MM.1S (cell line): ENCODE data around the gene KRTAP5-5.

ENCODE experiments used
- DNase-seq: peaks from one replicate; pipeline ENCODE4 v3.0.0-alpha.2; 2015
- H2AFZ ChIP-seq: fragments of 300-600 bp; sonication (generic); 2 replicates; pipeline ENCODE4 v1.6.0; 2016; ENCODE audit warnings: antibody characterized with exemption, low read length
- H3F3A ChIP-seq: fragments of 300-600 bp; sonication (generic); 2 replicates; pipeline ENCODE4 v1.6.1; 2016; ENCODE audit warnings: mild to moderate bottlenecking, antibody characterized with exemption, low read length, moderate library complexity, mixed read lengths; ENCODE audit not compliant: insufficient read depth
- H3K27ac ChIP-seq: fragments of 300-600 bp; sonication (generic); 2 replicates; pipeline ENCODE4 v1.5.1; 2016; ENCODE audit warnings: mild to moderate bottlenecking, low read length
- H3K27me3 ChIP-seq: fragments of 300-600 bp; sonication (generic); replicated peaks from 2 replicates; pipeline ENCODE4 v1.6.0; 2016; ENCODE audit warnings: low read length; ENCODE audit not compliant: insufficient read depth
- H3K36me3 ChIP-seq: fragments of 300-600 bp; sonication (generic); replicated peaks from 2 replicates; pipeline ENCODE4 v1.6.1; 2016; ENCODE audit warnings: mild to moderate bottlenecking, low read length, mixed read lengths; ENCODE audit not compliant: insufficient read depth
- H3K4me1 ChIP-seq: fragments of 300-600 bp; sonication (generic); 2 replicates; pipeline ENCODE4 v1.6.1; 2016; ENCODE audit warnings: low read length, mixed read lengths
- H3K4me2 ChIP-seq: fragments of 300-600 bp; sonication (generic); 2 replicates; pipeline ENCODE4 v1.6.0; 2016; ENCODE audit warnings: low read depth, low read length
- H3K4me3 ChIP-seq: fragments of 300-600 bp; sonication (generic); 2 replicates; pipeline ENCODE4 v1.5.1; 2016; ENCODE audit warnings: low read length, mixed read lengths
- H3K79me2 ChIP-seq: fragments of 300-600 bp; sonication (generic); 2 replicates; pipeline ENCODE4 v1.6.1; 2016; ENCODE audit warnings: mixed run types, low read length, mixed read lengths
- H3K9ac ChIP-seq: fragments of 300-600 bp; sonication (generic); 2 replicates; pipeline ENCODE4 v1.6.1; 2016; ENCODE audit warnings: low read length, mixed read lengths
- H3K9me2 ChIP-seq: fragments of 300-600 bp; sonication (generic); replicated peaks from 2 replicates; pipeline ENCODE4 v1.6.1; 2016; ENCODE audit warnings: mild to moderate bottlenecking, low read length, mixed read lengths; ENCODE audit not compliant: insufficient read depth
- H3K9me3 ChIP-seq: fragments of 300-600 bp; sonication (generic); replicated peaks from 2 replicates; pipeline ENCODE4 v1.6.1; 2016; ENCODE audit warnings: mild to moderate bottlenecking, low read length, mixed read lengths; ENCODE audit not compliant: insufficient read depth
- H4K20me1 ChIP-seq: fragments of 300-600 bp; sonication (generic); 2 replicates; pipeline ENCODE4 v1.6.1; 2016; ENCODE audit warnings: mild to moderate bottlenecking, low read length, moderate library complexity, mixed read lengths; ENCODE audit not compliant: insufficient read depth
- EZH2 ChIP-seq: fragments of 300-600 bp; sonication (generic); optimal IDR thresholded peaks from 2 replicates; pipeline ENCODE3; 2017; ENCODE audit warnings: low read depth, mild to moderate bottlenecking, antibody characterized with exemption, low read length, mixed read lengths
- EZH2phosphoT487 ChIP-seq: fragments of 300-600 bp; sonication (generic); IDR thresholded peaks from 2 replicates; pipeline ENCODE4 v1.6.1; 2018; ENCODE audit warnings: antibody characterized with exemption, low read length
- TF ChIP-seq, protein P1 (sequence below): fragments of 300-600 bp; sonication (generic); IDR thresholded peaks from 2 replicates; pipeline ENCODE4 v1.5.1; 2016; ENCODE audit warnings: antibody characterized with exemption, low read length, mixed read lengths

KRTAP5-5 gene

DNA sequence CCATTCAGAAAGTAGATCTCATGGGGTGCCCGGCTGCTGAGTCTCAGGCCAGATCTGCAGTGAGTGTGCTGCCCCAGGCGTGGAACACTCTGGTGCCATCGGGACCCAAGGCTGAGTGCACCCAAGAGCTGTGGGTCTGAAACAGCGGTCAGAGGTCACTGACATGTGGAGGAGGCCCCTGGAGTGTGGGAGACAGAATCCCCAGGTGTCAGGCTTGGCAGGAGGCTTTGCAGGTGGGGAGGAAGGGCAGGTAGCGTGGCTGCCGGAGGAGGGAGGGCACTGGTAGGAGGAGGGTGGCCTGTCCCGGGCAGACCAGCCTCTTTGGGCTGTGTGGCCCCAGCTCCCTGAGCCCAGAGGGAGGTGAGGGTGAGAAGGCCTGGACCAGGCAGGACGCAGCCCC is 35.7 kb downstream of the KRTAP5-5 start:
- Histone ChIP-seq H3K9me3 (no peaks in the 10 kb centered on the region), H2AFZ (no peak overlapping the region), H4K20me1 (no peaks in the 10 kb centered on the region), H3K9me2 (no peaks in the 10 kb centered on the region), H3K4me2 (no peak overlapping the region), H3K4me1 (no peaks in the 10 kb centered on the region), H3K9ac (no peak overlapping the region), H3K36me3 (no peaks in the 10 kb centered on the region), H3K4me3 (no peak overlapping the region), H3K79me2 (no peaks in the 10 kb centered on the region), H3K27me3 (peaks cover 51% of the 10 kb centered on the region), H3K27ac (no peak overlapping the region), H3F3A (no peaks in the 10 kb centered on the region)
- no peak for DNase-seq
- no peak for TF ChIP-seq EZH2
- TF ChIP-seq, protein P1, sequence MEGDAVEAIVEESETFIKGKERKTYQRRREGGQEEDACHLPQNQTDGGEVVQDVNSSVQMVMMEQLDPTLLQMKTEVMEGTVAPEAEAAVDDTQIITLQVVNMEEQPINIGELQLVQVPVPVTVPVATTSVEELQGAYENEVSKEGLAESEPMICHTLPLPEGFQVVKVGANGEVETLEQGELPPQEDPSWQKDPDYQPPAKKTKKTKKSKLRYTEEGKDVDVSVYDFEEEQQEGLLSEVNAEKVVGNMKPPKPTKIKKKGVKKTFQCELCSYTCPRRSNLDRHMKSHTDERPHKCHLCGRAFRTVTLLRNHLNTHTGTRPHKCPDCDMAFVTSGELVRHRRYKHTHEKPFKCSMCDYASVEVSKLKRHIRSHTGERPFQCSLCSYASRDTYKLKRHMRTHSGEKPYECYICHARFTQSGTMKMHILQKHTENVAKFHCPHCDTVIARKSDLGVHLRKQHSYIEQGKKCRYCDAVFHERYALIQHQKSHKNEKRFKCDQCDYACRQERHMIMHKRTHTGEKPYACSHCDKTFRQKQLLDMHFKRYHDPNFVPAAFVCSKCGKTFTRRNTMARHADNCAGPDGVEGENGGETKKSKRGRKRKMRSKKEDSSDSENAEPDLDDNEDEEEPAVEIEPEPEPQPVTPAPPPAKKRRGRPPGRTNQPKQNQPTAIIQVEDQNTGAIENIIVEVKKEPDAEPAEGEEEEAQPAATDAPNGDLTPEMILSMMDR = no peak
- no peak for TF ChIP-seq EZH2phosphoT487

DNA sequence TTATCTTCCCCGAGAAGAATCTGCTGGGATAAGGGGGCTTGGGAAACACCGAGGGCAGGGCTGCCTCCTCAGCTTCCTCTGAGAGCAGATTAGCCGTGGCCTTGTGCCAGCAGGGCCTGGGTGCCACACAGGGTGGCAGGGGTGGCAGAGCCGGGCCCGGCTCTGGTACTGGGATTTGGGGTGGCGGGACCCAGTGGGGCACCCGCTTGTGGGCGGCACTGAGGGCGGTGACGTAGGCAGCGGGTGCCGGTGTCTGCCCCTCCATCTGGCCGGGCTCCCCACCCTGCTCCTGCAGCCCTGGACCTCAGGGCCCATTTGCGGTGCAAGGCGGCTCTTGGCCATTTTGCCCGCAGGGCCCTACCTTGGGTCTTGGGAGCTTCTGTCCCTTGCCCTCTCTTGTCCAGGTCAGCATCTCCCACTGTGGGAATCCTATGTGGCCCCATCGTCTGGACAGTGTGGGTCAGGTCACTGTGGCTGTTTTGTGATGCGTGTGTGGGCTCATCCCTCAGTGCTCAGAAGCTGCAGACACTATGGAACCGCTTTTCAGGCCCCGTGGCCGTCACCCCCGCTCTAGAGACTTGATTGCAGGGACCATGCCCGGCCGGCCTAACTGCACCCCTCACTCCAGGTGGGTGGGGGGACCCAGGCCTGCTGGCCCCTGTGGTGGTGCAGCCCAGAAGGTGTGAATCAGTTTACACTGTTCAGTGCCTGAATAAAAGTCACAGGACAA is 37.7 kb downstream of the KRTAP5-5 start:
- no peak for DNase-seq
- Histone ChIP-seq H2AFZ (no peak overlapping the region), H3K9ac (no peak overlapping the region), H3K36me3 (no peaks in the 10 kb centered on the region), H3K79me2 (no peaks in the 10 kb centered on the region), H3K27me3 (peaks cover 59% of the 10 kb centered on the region), H3K4me2 (no peak overlapping the region), H3K4me1 (no peaks in the 10 kb centered on the region), H3K4me3 (no peak overlapping the region), H3F3A (no peaks in the 10 kb centered on the region), H3K27ac (no peak overlapping the region), H4K20me1 (no peaks in the 10 kb centered on the region), H3K9me2 (no peaks in the 10 kb centered on the region), H3K9me3 (no peaks in the 10 kb centered on the region)
- TF ChIP-seq, protein P1 = no peak
- no peak for TF ChIP-seq EZH2
- no peak for TF ChIP-seq EZH2phosphoT487

DNA sequence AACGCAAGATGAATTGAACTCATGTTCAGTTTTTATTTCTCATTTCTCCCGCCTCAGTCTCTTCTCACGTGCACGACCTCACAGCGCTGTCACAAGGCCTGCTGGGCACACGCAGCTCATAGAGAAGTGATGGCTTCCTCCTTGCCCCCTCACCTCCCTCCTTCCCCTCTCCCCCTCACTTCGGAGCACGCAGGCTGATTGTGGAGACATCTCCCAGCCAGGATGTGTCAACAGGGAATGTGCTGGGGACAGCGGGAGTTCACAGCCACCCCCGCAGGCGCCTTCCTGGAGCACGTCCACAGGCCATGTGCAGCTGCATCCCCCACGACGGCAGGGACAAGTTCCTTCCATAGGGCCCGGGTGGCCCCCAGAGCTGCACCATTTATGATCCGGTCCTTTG is 38.3 kb downstream of the KRTAP5-5 start:
- Histone ChIP-seq H4K20me1 (no peaks in the 10 kb centered on the region), H3K4me1 (no peaks in the 10 kb centered on the region), H3K36me3 (no peaks in the 10 kb centered on the region), H3K9me2 (no peaks in the 10 kb centered on the region), H3K27me3 (peaks cover 63% of the 10 kb centered on the region), H3K4me2 (no peak overlapping the region), H3K79me2 (no peaks in the 10 kb centered on the region), H3K4me3 (no peak overlapping the region), H3K9me3 (no peaks in the 10 kb centered on the region), H3F3A (no peaks in the 10 kb centered on the region), H3K9ac (no peak overlapping the region), H2AFZ (no peak overlapping the region), H3K27ac (no peak overlapping the region)
- DNase-seq = no peak
- no peak for TF ChIP-seq EZH2phosphoT487
- TF ChIP-seq, protein P1 = no peak
- TF ChIP-seq EZH2 = no peak
